ENCODE measurements around the gene RANBP10.

- TF ChIP-seq CTCF (IDR thresholded peaks at IDR 0.05) (no peak), POLR2A (IDR thresholded peaks at IDR 0.05) (no peak)
Observed at GRCh38 chr16:67764158-67764667, 42.1 kb downstream of the RANBP10 start.

Measured in esophagus squamous epithelium (tissue), 4 donors.